ENCODE data around the gene ZC3HAV1.
"Not testable (repeated sequence)": the region's sequence is repeated elsewhere in the genome, so short reads cannot be mapped to it uniquely, and the experiment has no call there.

DNA sequence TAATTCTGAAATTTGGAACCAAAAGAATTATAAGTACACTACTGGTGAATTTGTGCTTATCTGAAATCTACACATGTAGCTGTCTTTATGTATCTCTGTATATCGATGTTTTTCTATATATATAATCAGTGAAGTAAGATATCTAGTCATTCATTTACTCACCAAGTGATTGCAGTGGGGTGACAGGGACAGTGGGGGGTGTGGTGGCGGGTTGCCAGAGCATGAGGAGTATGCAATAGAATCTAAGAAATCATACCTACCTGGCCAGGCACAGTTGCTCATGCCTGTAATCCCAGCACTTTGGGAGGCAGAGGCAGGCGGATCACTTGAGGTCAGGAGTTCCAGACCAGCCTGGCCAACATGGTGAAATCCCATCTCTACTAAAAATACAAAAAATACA is 15.5 kb upstream of the ZC3HAV1 start:
- TF ChIP-seq EZH2 (IDR thresholded peaks at IDR 0.05; ENCODE audit: borderline replicate concordance, low read depth, low read length, severe bottlenecking); CTCF (IDR thresholded peaks at IDR 0.05; ENCODE audit: borderline replicate concordance, extremely low read depth, low read length, poor library complexity, severe bottlenecking): not testable (repeated sequence)
